Ishikawa (cell line): ENCODE measurements around the gene MRAP.

Experiments used
- CREB1 ChIP-seq: IDR thresholded peaks from 2 replicates; pipeline ENCODE4 v1.6.1; 2012; ENCODE audit warnings: low read depth
- EGR1 ChIP-seq: IDR thresholded peaks from 2 replicates; pipeline ENCODE4 v1.6.1; 2012
- EP300 ChIP-seq: IDR thresholded peaks from 2 replicates; pipeline ENCODE4 v1.6.1; 2012; ENCODE audit warnings: borderline replicate concordance
- RAD21 ChIP-seq: IDR thresholded peaks from 2 replicates; pipeline ENCODE4 v1.6.1; 2012; ENCODE audit warnings: low read depth
- REST ChIP-seq: IDR thresholded peaks from 2 replicates; pipeline ENCODE4 v1.6.1; 2012; ENCODE audit warnings: low read depth, mild to moderate bottlenecking
- TEAD4 ChIP-seq: IDR thresholded peaks from 2 replicates; pipeline ENCODE4 v1.6.1; 2012
- YY1 ChIP-seq: IDR thresholded peaks from 2 replicates; pipeline ENCODE4 v1.6.1; 2012; ENCODE audit warnings: low read depth
- ZBTB7A ChIP-seq: IDR thresholded peaks from 2 replicates; pipeline ENCODE4 v1.6.1; 2012; ENCODE audit warnings: low read depth

- TF ChIP-seq REST (no peak), TEAD4 (no peak), RAD21 (no peak), EGR1 (no peak), EP300 (no peak), YY1 (no peak), CREB1 (no peak), ZBTB7A (no peak)
Measured at GRCh38 chr21:32340863-32341848, 42.5 kb downstream of the MRAP start.
